ENCODE measurements around the gene WWOX.

DNA sequence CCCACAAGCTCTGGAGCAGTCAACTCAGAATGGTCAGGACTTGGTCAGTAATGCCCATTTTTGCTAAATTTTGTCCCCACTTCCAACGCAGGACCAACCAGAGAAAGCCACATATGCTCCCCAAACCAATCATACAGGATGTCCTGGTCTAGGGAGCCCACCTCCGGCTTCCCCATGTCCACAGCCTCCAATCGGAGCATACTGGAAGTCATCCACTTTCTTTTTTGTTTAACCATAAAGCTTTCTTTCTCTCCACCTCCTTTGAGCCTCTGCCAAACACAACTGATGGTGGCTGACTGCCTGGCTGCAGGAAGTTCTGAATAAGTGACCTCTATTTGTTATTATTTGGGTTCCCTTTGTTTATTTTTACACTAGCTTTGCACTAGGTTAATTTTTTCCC, 549.1 kb downstream of the WWOX start:
- TF ChIP-seq, protein P1, sequence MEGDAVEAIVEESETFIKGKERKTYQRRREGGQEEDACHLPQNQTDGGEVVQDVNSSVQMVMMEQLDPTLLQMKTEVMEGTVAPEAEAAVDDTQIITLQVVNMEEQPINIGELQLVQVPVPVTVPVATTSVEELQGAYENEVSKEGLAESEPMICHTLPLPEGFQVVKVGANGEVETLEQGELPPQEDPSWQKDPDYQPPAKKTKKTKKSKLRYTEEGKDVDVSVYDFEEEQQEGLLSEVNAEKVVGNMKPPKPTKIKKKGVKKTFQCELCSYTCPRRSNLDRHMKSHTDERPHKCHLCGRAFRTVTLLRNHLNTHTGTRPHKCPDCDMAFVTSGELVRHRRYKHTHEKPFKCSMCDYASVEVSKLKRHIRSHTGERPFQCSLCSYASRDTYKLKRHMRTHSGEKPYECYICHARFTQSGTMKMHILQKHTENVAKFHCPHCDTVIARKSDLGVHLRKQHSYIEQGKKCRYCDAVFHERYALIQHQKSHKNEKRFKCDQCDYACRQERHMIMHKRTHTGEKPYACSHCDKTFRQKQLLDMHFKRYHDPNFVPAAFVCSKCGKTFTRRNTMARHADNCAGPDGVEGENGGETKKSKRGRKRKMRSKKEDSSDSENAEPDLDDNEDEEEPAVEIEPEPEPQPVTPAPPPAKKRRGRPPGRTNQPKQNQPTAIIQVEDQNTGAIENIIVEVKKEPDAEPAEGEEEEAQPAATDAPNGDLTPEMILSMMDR (conservative IDR thresholded peaks at IDR 0.05) = no peak
- no peak for TF ChIP-seq EZH2 (IDR thresholded peaks at IDR 0.05; ENCODE audit: low read depth)

Data from PC-9 (cell line).